RPMI7951 (cell line): Measurements from ENCODE around the gene LSM2. TPM values are rescaled to one million over a fixed set of nuclear protein-coding genes. Genes with fewer than 3 reads are reported as not detected.
"Not testable (repeated sequence)": the region's sequence is repeated elsewhere in the genome, so short reads cannot be mapped to it uniquely, and the experiment has no call there.

Source experiments
- DNase-seq: peaks from one replicate; pipeline ENCODE4 v3.0.0-alpha.2; 2012; ENCODE audit warnings: low read depth
- total RNA-seq: library from RNA; depleted of rRNA; stranded (reverse); fragments of >200 nt; shearing (Covaris generic); gene quantifications from 2 replicates; pipeline ENCODE4 v1.2.3, GENCODE V29; 2014

The LSM2 gene
- total RNA-seq, 1 experiment from 2014 or later = 145 TPM

- no peak for DNase-seq
These were observed 9.2 kb downstream of the LSM2 start for GRCh38 chr6:31797588-31797987.

DNA sequence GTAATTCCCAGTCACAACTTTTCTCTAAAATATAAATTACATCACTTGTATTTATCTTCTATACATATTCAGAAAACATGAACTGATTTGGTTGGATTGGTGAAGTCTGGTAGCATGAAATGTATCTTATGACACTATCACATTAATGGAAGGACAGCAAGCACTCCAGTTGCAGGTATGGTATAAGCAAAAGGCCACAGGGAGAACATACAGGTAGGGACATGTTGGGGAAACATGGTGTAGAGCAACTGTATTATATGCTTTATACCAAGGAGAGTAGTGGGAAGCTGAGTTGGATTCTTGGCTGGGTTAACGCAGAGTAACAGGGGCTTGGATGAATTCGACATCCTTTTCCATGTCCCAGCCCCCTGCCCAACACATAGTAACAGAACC, 9.8 kb downstream of the LSM2 start:
- no peak for DNase-seq

DNA sequence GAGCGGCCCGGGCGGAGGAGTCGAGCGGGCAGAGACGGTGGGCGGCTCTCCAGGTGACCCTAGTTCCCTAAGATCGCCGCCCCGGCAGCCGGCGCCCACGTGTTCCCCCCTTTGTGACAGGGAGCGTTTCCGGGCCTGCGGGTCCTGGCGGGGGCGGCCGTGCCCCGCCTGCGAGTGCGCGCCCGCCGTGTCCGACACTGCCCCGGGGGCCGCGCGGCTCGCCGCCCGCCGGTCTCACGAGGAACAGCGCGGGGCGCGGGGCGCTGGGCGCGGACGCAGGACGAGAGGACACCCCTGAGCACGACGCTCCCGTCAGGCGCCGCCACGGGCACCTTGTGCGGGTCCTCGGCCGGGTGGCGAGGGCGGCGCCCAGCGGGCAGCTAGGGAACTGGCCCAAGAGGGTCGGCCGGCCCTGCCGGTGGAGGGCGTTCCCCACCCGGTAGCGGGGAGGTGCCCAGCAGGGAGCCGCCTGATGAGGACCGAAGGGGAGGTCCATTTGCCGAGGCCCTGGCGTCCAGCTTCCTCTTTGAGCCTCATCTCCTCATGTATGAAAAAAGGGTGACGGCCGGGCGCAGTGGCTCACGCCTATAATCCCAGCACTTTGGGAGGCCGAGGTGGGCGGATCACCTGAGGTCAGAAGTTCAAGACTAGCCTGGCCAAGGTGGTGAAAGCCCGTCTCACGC, 11.0 kb downstream of the LSM2 start, which contains the start of gene VARS1:
Gene VARS1 (minus strand): TSS at position 137 of the 683 bp plus-strand sequence. CDS start 535 bp downstream, outside the sequence.
- peak; percentile 92 for DNase-seq

DNA sequence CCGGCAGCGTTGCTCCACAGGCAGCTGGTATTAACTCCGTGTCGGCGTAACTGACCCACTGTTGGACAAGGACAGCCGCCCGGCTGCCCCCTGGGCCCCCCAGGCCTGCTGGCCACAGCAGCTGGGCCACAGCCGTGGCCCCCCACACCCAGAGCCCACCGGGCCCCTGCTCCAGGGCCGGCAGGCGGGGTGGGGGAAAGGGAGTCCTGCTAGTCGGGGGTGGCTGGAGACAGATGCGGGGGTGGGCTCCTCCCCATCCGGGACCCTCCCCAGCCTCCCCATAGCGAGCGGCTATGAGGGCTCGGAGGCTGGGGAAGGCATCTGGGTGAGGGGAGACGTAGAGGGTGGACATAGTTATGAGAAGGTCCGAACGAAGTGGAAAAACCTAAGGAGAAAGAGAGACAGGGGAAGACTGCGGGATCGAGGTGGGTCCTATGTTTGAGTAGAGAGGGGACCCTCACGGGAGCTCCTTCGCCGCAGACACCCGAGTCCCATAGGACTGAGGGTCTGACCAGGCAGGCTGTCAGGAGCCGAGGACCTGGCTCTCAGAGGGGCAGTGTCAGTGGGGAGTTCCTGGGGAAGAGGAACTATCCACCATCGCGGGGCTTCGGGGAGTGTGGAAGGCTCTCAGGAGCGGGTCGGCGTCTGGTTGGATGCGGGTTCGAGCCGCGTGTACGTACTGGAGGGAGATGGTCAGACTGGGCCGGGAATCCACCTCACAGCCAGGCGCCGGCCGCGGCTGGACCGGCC, 11.7 kb downstream of the LSM2 start:
- DNase-seq = no peak

- peak; percentile 26 for DNase-seq
These were observed 12.4 kb downstream of the LSM2 start for GRCh38 chr6:31794294-31794865.

DNA sequence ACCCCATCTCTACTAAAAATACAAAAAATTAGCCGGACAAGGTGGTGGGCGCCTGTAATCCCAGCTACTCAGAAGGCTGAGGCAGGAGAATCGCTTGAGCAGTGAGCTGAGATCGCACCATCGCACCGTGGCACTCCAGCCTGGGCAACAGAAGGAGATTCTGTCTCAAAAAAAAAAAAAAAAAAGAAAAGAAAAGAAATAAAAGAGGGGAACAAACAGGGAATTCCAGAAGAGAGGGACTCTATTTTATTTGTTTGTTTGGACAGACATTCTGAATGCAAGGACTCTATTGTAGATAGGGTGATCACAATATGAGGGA, 12.9 kb downstream of the LSM2 start:
- DNase-seq = not testable (repeated sequence)

DNA sequence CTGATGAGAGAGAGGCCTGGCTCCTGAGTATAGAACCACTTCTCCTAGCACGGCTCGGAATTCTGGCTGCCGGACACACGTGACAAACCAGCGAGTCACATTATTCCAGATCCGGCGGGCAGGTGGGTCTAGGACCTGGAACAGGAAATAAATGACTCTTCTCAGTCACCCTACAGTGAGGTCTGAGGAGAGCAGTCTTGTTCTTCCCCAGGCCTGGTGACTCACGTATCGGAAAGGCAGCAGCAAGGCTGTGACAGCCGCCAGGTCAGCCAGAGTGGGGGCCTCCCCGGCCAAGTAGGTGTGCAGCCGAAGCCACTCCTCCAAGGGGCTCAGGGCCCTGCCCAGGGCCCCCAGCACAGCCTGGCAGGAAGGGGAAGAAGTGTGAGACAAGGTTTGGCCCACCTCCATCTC, 14.0 kb downstream of the LSM2 start:
- DNase-seq = peak; percentile 49

DNA sequence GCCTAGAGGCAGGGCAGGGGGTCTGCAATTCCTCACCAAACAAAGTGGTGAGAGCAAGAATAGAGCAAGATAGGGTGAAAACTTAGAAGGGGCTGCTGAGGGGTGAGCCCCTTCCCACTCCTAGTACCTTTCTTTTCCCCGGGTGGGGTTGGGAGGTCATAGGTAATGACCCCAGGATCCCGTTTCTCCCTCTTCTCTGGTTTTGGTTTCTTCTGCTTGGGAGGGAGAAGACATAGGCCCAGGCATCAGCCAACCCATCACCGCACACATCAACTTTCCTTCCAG, 14.7 kb downstream of the LSM2 start:
- DNase-seq = no peak

DNA sequence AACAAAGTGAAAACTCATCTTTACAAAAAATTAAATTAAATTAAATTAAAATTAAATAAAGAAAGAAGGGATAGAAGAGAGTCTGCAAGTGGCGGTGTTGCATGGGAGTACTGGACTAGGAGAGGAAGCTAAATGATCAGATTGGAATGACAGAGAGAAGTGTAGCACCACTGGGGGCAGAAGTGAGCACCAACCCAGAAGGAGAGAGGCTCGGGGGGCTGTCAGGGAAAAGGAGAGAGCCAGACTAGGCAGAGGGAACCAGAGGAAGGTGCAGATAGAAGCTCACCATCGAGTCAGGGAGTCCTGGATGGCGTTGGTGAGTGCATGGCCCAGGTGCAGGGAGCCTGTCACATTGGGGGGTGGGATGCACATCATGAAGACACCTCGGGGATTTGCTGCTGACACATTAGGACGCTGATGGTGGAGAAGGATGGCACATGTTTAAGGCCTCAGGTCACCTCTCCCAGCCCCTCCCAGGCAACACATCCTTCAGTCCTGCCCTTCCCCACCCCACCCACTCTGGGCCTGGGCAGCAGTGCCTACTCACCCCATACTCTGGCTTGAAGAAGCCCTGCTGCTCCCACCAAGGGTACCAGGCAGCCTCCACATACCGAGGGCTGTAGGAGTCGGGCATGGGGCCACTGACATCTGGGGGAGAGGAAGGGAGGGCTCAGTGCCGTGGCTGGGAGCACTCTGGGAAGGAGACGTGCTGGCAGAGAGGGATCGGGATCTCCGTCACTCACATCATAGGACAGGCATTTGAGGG, 15.3 kb downstream of the LSM2 start:
- peak; percentile 49 for DNase-seq

DNA sequence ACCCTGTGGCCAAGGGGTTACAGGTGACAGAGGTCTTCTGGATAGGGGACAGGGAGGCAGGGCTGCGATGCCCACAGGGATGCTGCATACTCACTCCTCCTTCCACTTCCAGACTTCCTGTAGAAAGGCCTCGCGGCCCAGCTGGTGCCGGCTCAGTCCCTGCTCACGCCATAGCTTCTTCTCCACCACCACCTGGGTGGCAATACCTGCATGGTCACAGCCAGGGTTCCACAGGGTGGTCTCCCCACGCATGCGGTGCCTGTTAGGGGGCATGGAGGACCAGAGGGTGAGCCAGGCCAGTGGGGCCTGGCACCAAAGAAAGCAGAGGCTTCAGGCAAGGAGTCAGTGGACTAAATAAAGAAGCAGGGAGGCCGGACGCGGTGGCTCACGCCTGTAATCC, 21.3 kb downstream of the LSM2 start:
- DNase-seq = no peak

- DNase-seq = no peak
These were observed 22.5 kb downstream of the LSM2 start for GRCh38 chr6:31784098-31784925.

DNA sequence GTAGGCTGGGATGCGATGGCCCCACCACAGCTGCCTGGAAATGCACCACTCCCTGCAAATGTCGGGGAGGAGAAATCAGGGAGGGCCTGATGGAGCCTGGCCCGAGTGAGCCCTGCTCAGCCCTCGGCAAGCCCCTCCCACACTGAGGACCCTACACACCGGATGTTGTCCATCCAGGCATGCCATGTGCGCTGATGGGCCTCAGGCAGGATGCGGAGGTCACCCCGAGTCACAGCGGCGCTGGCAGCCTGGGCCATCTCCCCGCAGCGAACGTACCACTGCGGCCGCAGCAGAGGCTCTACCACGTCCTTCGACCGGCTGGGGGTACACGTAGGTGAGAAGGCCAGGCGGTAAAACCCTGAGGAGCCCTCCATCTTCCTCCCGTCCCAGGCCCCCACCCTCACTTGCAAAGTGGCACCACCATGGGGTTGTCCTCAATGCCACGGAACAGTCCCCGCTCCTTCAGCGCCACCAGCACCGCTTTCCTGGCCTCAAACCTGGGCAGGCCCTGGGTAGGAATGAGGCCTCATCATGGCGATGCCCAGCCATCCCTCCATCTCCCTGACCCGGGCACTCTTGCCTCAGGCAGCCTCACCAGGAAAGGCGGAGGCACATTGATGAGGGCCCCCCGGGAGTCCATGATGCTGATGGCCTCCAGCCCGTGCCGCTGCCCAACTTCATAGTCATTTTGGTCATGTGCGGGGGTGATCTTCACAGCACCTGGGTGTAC, 24.5 kb downstream of the LSM2 start:
- DNase-seq = no peak

DNA sequence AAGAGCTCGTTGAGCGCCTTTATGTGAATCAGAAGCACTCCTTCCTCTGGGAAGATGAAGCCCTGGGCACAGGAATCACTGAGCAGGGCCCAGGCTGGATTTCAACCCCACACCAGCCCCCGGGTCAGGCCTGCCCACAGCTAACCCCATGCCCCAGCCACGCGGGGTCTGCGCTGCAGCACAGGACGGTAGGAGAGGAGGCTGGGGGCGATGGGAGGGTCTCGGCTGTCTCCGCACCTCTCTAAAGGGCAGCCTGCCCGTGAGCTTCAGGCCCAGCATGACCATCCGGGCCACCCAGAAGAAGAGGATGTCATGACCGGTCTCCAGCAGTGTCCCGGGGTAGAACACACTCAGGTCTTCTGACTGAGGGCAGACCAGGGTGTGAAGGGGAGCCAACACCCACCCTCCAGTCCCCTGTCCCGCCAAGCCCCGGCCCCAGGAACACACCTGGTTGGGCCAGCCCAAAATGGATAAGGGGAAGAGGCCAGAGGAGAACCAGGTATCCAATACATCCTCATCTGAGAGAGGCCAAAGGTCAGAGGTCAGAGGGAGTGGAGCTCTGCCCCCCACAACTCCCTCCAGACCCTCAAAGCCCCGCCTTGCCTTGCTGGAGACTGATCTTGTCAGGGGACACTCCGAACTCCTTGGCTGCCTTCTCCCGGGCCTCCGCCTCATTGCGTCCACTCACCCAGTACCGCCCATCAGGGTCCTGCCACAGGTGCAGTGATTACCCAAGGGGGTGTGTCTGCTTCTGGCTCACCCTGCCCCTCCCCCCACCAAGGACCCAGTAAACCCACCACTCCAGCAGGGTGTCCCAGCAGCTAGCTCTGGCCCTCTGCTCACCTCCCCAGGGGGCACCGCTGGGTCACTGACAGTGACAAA, 25.3 kb downstream of the LSM2 start:
- DNase-seq = no peak

- no peak for DNase-seq
These were observed 26.1 kb downstream of the LSM2 start for GRCh38 chr6:31780507-31781243.

- no peak for DNase-seq
These were observed 26.9 kb downstream of the LSM2 start for GRCh38 chr6:31779908-31780307.

- DNase-seq = no peak
These were observed 27.5 kb downstream of the LSM2 start for GRCh38 chr6:31778999-31779885.

DNA sequence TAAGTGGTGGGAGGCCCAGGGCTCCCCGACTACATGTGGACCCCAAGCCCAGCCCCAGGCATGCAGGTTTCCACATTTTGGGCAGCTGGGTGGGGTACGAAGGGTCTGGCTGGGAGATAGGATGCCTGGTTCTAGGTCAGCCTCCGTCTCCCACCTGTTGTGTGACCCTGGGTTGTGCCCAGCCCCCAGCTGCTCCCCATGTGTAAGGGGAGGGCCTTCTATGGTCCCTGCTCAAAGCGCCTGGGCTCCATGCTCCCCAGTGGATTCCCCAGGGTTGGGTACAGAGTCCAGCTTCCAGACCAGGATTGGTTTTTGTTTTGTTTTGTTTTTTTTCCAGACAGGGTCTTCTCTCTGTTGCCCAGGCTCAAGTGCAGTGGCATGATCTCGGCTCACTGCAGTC, 28.6 kb downstream of the LSM2 start:
- no peak for DNase-seq

GRCh38 chr6:31777667-31778050, 29.1 kb downstream of the LSM2 start:
- no peak for DNase-seq
